Left colon (tissue), 2 donors: ENCODE results near the gene RIC1. TPM values are rescaled to one million over a fixed set of nuclear protein-coding genes. Genes with fewer than 3 reads are reported as not detected.
"Not testable (repeated sequence)": the region's sequence is repeated elsewhere in the genome, so short reads cannot be mapped to it uniquely, and the experiment has no call there.

Experiments used
- ATAC-seq: fragments of 200-7000 bp; cut with Tn5 transposase; one replicate; pipeline ENCODE4 v1.9.1; 2020; ENCODE audit warnings: mild to moderate bottlenecking, moderate library complexity
- DNase-seq, 2 donors: peaks; one replicate each; pipeline ENCODE4 v3.0.0-alpha.2; 2020
- intact Hi-C, 2 donors: fragments of 100-400 bp; cut with DNase I in 1 of 2; cut with micrococcal nuclease in 1 of 2; formaldehyde crosslinking; loops; one replicate each; pipeline versions ENCODE4 v1.11.2 to v1.14.0; 2022; cut with DNase I, micrococcal nuclease
- total RNA-seq, 2 donors: library from RNA; stranded (reverse); fragmentation: NEBNext Ultra II Directional; extraction: Animal tissue kit (Norgen Biotek cat#: 25700); gene quantifications; one replicate each; pipeline ENCODE4 v1.2.1, GENCODE V29; 2021
- donor health status: DM: no; HTN: no; CAD: no.
- donor health status: DM: yes; HTN: yes; CAD: no.

RIC1 gene
- total RNA-seq, 2 donors from 2014 or later = 15.2 to 16.9 TPM

DNA sequence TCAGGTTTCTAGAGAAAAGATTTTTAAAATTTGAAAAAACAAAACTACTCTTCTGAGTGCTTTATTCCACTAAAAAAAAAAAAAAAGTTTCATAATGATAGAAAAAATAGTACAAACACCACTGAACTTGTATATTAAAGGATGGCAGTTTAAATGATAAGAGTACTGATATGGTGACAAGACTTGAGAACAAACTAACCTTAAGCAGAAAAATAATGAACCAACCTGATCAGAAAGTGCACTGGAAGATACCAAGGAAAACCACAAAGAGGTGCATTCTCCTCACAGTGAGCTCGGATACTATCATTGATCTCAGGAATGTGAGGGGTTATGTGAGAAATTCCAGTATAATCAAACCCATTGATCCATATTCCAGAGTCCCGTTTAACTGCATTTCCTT lies 169.7 kb downstream of the RIC1 start:
- ATAC-seq (no peak), DNase-seq (no peak)
- intact Hi-C loops = no loop called here

- ATAC-seq (peak; percentile 65), DNase-seq (no peak)
- intact Hi-C loops = no loop called here
Observed at GRCh38 chr9:5799314-5799713, 170.4 kb downstream of the RIC1 start.

DNA sequence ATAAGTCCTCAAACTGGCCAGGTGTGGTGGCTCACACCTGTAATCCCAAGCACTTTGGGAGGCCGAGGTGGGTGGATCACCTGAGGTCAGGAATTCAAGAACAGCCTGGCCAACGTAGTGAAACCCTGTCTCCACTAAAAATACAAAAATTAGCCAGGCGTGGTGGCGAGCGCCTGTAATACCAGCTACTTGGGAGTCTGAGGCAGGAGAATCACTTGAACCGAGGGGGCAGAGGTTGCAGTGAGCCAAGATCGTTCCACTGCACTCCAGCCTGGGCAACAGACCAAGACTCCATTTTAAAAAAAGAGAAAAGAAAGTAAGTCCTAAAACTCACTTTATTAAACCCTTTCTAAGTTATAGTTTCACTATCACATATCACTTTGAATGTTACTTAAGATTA lies 171.5 kb downstream of the RIC1 start:
- ATAC-seq, DNase-seq, intact Hi-C loops: not testable (repeated sequence)

DNA sequence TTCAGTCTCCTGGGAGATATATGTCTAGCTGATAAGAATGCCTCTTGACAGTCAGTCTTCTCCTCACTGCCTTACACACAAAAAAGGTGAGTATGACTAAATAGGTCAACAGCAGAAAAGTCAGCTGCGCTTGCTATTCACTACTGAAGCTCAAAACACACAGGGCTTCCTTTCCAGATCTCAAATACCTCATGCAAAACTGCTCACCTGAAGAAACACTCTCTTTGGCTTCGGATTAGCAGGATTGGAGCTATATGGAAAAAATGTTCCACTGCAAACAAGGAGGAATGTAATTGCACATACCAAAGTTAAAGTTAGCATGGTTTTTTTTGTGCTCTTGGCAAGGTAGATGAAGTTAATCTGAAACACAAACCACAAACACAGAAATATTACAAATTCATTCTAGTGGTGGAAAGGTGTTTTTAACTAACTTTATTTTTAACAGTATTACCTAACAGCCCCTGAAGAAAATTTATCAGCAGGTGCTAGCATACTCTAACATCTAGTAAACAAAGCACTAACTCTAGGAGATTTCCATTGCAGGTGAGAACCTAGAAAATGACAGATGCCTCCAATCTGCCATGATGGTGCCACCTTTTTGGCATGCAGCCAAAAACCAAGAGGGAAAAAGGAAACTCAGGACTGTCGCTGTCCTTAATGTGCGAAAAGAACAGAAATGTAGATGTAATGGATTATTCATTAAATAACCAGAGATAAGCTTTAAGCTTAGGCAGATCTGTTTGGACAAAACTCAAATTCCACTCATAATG lies 172.2 kb downstream of the RIC1 start:
- ATAC-seq = peak; percentile 45
- intact Hi-C loops = no loop called here

GRCh38 chr9:5801739-5802113 lies 172.8 kb downstream of the RIC1 start:
- DNase-seq (no peak), ATAC-seq (peak; percentile 73)
- intact Hi-C loops = no loop called here

More for the DNA sequence above, 172.2 kb downstream of the RIC1 start:
- peak in 1 of 2 donors; percentile 16 for DNase-seq

- no peak for ATAC-seq
- intact Hi-C loops = no loop called here
Observed at GRCh38 chr9:5805478-5805877, 176.6 kb downstream of the RIC1 start.

GRCh38 chr9:5811751-5812150 lies 182.8 kb downstream of the RIC1 start:
- no peak for ATAC-seq
- intact Hi-C loops = no loop called here
- no peak for DNase-seq

More at GRCh38 chr9:5805478-5805877, 176.6 kb downstream of the RIC1 start:
- no peak for DNase-seq

DNA sequence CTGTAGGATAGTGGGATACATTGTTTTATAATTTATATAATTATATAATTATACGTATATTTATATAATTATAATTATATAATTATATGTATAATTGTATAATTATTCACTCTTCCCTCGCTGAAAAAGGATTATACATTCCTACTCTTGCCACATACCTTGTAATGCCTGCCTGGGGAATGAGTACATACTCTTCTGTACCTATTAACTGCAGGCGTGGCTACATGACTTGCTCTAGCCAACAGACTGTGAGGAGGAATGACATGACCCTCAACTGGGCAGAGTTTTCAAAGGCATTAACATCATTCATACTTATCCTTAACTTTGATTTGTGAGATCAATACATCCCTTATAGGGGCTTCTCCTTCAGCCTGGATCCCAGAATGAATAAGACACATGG lies 184.9 kb downstream of the RIC1 start:
- ATAC-seq (peak; percentile 80), DNase-seq (no peak)
- intact Hi-C loops = no loop called here

- DNase-seq (no peak), ATAC-seq (peak; percentile 54)
- intact Hi-C loops = no loop called here
Observed at GRCh38 chr9:5815461-5815860, 186.6 kb downstream of the RIC1 start.

DNA sequence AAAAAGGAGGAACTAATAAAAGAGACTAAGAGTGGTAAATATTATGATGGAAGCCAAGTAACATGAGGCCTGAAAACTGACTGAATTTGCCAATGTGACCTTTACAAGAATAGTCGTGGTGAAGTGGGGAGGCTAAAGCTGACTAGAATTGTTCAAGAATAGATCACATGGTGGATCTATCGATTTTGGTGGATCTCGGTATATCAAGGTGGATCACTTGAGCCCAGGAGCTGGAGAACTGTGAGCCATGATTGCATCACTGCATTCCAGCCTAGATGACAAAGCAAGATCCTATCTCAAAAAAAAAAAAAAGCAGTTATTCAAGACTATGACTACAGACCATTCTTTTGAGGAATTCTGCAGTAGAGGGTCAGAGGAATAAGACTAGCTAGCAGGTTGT lies 189.0 kb downstream of the RIC1 start:
- ATAC-seq (no peak), DNase-seq (no peak)
- intact Hi-C loops = no loop called here

GRCh38 chr9:5818424-5819142 lies 189.7 kb downstream of the RIC1 start:
- DNase-seq = no peak
- no peak for ATAC-seq
- intact Hi-C loops = no loop called here

DNA sequence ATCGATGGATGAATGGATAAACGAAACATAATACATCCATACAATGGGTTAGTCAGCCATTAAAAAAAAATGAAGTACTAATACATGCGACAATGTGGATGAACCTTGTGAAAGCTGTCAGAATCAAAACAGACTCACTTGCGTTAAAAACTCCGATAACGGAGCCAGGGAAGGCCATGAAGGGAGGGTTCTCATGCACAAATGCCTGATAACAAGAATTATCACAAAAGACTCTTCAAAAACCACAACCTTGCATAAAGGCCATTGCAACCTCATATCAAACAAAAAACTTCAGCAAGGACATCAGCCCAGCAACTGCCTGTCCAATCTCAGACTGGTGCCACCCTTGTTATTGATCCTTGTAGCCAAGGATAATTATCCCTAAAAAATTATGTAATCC lies 190.3 kb downstream of the RIC1 start:
- ATAC-seq = no peak
- no peak for DNase-seq
- intact Hi-C loops = no loop called here

- ATAC-seq = no peak
- no peak for DNase-seq
- intact Hi-C loops = no loop called here
Observed at GRCh38 chr9:5820425-5820824, 191.5 kb downstream of the RIC1 start.

- ATAC-seq = no peak
- intact Hi-C loops = no loop called here
- DNase-seq = no peak
Observed at GRCh38 chr9:5825223-5825622, 196.3 kb downstream of the RIC1 start.

Other genes with a start within 250 kb of the RIC1 start
- 10 to 100 TPM; 50.9 to 86.3 TPM for gene PLGRKT, start 191.2 kb upstream of the RIC1 start, total RNA-seq
- gene CD274, start 178.6 kb upstream of the RIC1 start, total RNA-seq = 1 to 10 TPM; 1.7 to 3.2 TPM
- gene PDCD1LG2, start 118.6 kb upstream of the RIC1 start, total RNA-seq = 1 to 10 TPM in 1 of 2 donors, under 1 TPM in 1; 0.31 to 1.1 TPM
- 10 to 100 TPM; 33.6 to 44.5 TPM for gene ERMP1, start 204.0 kb downstream of the RIC1 start, total RNA-seq